ENCODE data around the gene LRRC75B.
A peak's percentile ranks its signal among the peaks of the same experiment; 100 is the strongest.
"Not testable (repeated sequence)": the region's sequence is repeated elsewhere in the genome, so short reads cannot be mapped to it uniquely, and the experiment has no call there.

The LRRC75B gene

GRCh38 chr22:24559471-24559870 lies 33.4 kb downstream of the LRRC75B start:
- TF ChIP-seq CTCF (IDR thresholded peaks at IDR 0.05), result no peak
- Mint-ChIP-seq H3K4me1 (peaks cover 33% of the 10 kb centered on the region), H3K9me3 (no peaks in the 10 kb centered on the region), H3K27ac (no peak overlapping the region), H3K4me3 (no peak overlapping the region), H3K27me3 (ENCODE audit: low read depth, poor library complexity) (no peaks in the 10 kb centered on the region), H3K36me3 (ENCODE audit: low read depth) (peaks cover 39% of the 10 kb centered on the region)
- DNase-seq, result no peak

- no peaks in the 10 kb centered on the region for H3K9me3 Mint-ChIP-seq
- peak within 1 kb of the TSS; percentile 93 for H3K4me3 Mint-ChIP-seq
- no peak for TF ChIP-seq CTCF (IDR thresholded peaks at IDR 0.05)
- peaks cover 20% of the 10 kb centered on the region for H3K36me3 Mint-ChIP-seq (ENCODE audit: low read depth)
- H3K4me1 Mint-ChIP-seq, result peaks cover 51% of the 10 kb centered on the region
- peak within 1 kb of the TSS; percentile 99 for H3K27ac Mint-ChIP-seq
- H3K27me3 Mint-ChIP-seq (ENCODE audit: low read depth, poor library complexity), result peaks cover 4% of the 10 kb centered on the region
- peak; percentile 99 for DNase-seq
Observed at GRCh38 chr22:24555165-24556039, 37.5 kb downstream of the LRRC75B start, which contains the start of gene SNRPD3. Gene SNRPD3, plus strand, starts transcription at chr22:24555999. Its CDS starts 1,676 bp downstream, at chr22:24557675.

- Mint-ChIP-seq H3K9me3 (no peaks in the 10 kb centered on the region), H3K27ac (peak within 1 kb of the TSS; percentile 99), H3K4me3 (peak within 1 kb of the TSS; percentile 93), H3K27me3 (ENCODE audit: low read depth, poor library complexity) (peaks cover 4% of the 10 kb centered on the region), H3K36me3 (ENCODE audit: low read depth) (peaks cover 20% of the 10 kb centered on the region), H3K4me1 (peaks cover 51% of the 10 kb centered on the region)
- peak; percentile 46 for DNase-seq
- no peak for TF ChIP-seq CTCF (IDR thresholded peaks at IDR 0.05)
Observed at GRCh38 chr22:24554313-24555164, 38.3 kb downstream of the LRRC75B start, which contains the start of gene GUCD1. Gene GUCD1, minus strand, starts transcription at chr22:24555138. Its CDS starts 147 bp downstream, at chr22:24554991.

GRCh38 chr22:24553597-24554312 lies 39.1 kb downstream of the LRRC75B start:
- no peak for TF ChIP-seq CTCF (IDR thresholded peaks at IDR 0.05)
- DNase-seq, result peak; percentile 35
- peaks cover 51% of the 10 kb centered on the region for H3K4me1 Mint-ChIP-seq
- peaks cover 17% of the 10 kb centered on the region for H3K36me3 Mint-ChIP-seq (ENCODE audit: low read depth)
- H3K4me3 Mint-ChIP-seq, result peak overlapping the region; percentile 93
- no peaks in the 10 kb centered on the region for H3K9me3 Mint-ChIP-seq
- peaks cover 4% of the 10 kb centered on the region for H3K27me3 Mint-ChIP-seq (ENCODE audit: low read depth, poor library complexity)
- peak overlapping the region; percentile 97 for H3K27ac Mint-ChIP-seq

- not testable (repeated sequence) for DNase-seq
Observed at GRCh38 chr22:24552503-24553286, 40.2 kb downstream of the LRRC75B start.

More at GRCh38 chr22:24552503-24553286, 40.2 kb downstream of the LRRC75B start:
- Mint-ChIP-seq H3K36me3 (ENCODE audit: low read depth) (peaks cover 13% of the 10 kb centered on the region), H3K4me3 (peak overlapping the region; percentile 93), H3K27ac (peak overlapping the region; percentile 97), H3K4me1 (peaks cover 40% of the 10 kb centered on the region)
- H3K9me3 Mint-ChIP-seq; H3K27me3 Mint-ChIP-seq (ENCODE audit: low read depth, poor library complexity): not testable (repeated sequence)

All from nephron progenitor cell (in vitro differentiated cells).